ENCODE results near the gene RASGEF1B. TPM values are rescaled to one million over a fixed set of nuclear protein-coding genes. Genes with fewer than 3 reads are reported as not detected.

Gene RASGEF1B
- total RNA-seq, 1 experiment from 2014 or later = 7.5 TPM

DNA sequence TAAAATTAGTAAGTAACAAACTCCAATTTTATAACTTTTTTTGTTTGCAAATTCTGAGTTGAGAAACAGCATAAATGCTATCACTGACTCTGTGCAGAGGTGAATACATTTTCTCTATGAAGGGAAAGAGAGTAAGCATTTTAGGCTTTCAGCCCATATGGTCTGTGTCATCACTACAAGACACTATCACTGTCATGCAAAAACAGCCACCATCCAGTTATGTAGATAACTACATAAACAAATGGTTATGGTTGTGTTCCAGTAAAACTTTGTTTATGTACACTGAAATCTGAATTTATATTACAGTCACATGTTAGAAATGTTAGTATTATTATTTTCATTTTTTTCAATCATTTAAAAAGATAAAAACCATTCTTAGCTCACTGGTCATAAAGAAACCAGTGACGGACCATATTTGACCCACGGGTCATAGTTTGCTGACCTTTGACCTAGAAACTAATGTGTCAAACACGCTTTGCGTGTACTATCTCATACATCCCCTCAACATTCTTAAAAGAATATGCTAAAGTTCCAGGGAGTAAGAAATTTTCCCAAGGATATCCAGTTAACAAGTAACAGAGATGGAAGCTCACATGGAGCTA is 29.1 kb downstream of the RASGEF1B start:
- Histone ChIP-seq H3K14ac (ENCODE audit: insufficient read depth, low read length) (no peak overlapping the region), H2BK20ac (ENCODE audit: low read depth, low read length, poor library complexity, severe bottlenecking) (no peak overlapping the region), H2BK15ac (ENCODE audit: low read depth, low read length) (no peak overlapping the region), H3T11ph (ENCODE audit: low read length) (no peak overlapping the region), H2BK12ac (ENCODE audit: insufficient read length, low read depth, low read length) (no peak overlapping the region), H3K4ac (ENCODE audit: low read depth, low read length) (no peak overlapping the region), H3K79me1 (ENCODE audit: insufficient read depth, low read depth, low read length, poor library complexity, severe bottlenecking) (no peaks in the 10 kb centered on the region), H3K9ac (ENCODE audit: extremely low read depth, insufficient read length, low read length) (no peak overlapping the region), H3K27ac (ENCODE audit: insufficient read length, low read depth, low read length) (no peak overlapping the region), H4K5ac (ENCODE audit: insufficient read length, low read depth, low read length) (no peak overlapping the region), H4K8ac (replicated peaks; ENCODE audit: insufficient read length, low read depth, low read length) (no peak overlapping the region), H3K4me1 (ENCODE audit: insufficient read depth, low read length) (0 out of 2 replicates have a peak, but pooled peaks cover 3% of the 10 kb centered on the region), H4K20me1 (ENCODE audit: control insufficient read depth, insufficient read depth, insufficient read length) (no peaks in the 10 kb centered on the region), H2BK5ac (ENCODE audit: insufficient read length, low read length) (no peak overlapping the region), H2AK5ac (ENCODE audit: insufficient read length, low read length) (no peak overlapping the region), H4K91ac (ENCODE audit: insufficient read length, low read depth, low read length) (no peak overlapping the region), H3K4me2 (ENCODE audit: insufficient read depth, insufficient read length, low read length) (no peak overlapping the region), H3K23me2 (ENCODE audit: insufficient read length, low read depth, low read length, poor library complexity, severe bottlenecking) (no peaks in the 10 kb centered on the region), H2BK120ac (ENCODE audit: low read depth, low read length, poor library complexity, severe bottlenecking) (no peak overlapping the region), H3K27me3 (ENCODE audit: insufficient read depth, low read length) (no peaks in the 10 kb centered on the region), H3K9me3 (ENCODE audit: control insufficient read depth, low read depth, low read length) (no peaks in the 10 kb centered on the region), H2AFZ (ENCODE audit: low read length) (no peak overlapping the region), H3K79me2 (ENCODE audit: insufficient read depth, low read length) (no peaks in the 10 kb centered on the region), H3K56ac (ENCODE audit: insufficient read length, low read depth, low read length) (no peak overlapping the region), H3K23ac (ENCODE audit: insufficient read length, low read depth, low read length) (no peak overlapping the region), H3K18ac (ENCODE audit: insufficient read length, low read depth, low read length) (no peak overlapping the region)
- Mint-ChIP-seq H3K4me1 (peaks cover 6 to 10% of the 10 kb centered on the region in 2 experiments; a peak in 3 of 4 replicates), H3K27ac (no peak overlapping the region), H3K36me3 (ENCODE audit: insufficient read depth in 1 of 3, low read depth in 3 of 3) (peaks cover 13 to 38% (median 15%) of the 10 kb centered on the region in 3 experiments; a peak in 6 of 7 replicates), H3K9me3 (no peaks in the 10 kb centered on the region), H3K27me3 (ENCODE audit: low read depth) (no peaks in the 10 kb centered on the region), H3K4me3 (no peak overlapping the region)
- no peak for DNase-seq
- TF ChIP-seq, protein P1, sequence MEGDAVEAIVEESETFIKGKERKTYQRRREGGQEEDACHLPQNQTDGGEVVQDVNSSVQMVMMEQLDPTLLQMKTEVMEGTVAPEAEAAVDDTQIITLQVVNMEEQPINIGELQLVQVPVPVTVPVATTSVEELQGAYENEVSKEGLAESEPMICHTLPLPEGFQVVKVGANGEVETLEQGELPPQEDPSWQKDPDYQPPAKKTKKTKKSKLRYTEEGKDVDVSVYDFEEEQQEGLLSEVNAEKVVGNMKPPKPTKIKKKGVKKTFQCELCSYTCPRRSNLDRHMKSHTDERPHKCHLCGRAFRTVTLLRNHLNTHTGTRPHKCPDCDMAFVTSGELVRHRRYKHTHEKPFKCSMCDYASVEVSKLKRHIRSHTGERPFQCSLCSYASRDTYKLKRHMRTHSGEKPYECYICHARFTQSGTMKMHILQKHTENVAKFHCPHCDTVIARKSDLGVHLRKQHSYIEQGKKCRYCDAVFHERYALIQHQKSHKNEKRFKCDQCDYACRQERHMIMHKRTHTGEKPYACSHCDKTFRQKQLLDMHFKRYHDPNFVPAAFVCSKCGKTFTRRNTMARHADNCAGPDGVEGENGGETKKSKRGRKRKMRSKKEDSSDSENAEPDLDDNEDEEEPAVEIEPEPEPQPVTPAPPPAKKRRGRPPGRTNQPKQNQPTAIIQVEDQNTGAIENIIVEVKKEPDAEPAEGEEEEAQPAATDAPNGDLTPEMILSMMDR (conservative IDR thresholded peaks at IDR 0.05) = no peak
- WGBS (ENCODE audit: extremely low coverage, insufficient read length, low lambda C conversion rate) = no CpG with 5 or more reads among the region's 4 CpGs

Measured in H9 (cell line).